Measurements from ENCODE around the gene DPY19L2.
"Not testable (repeated sequence)": the region's sequence is repeated elsewhere in the genome, so short reads cannot be mapped to it uniquely, and the experiment has no call there.

The DPY19L2 gene

DNA sequence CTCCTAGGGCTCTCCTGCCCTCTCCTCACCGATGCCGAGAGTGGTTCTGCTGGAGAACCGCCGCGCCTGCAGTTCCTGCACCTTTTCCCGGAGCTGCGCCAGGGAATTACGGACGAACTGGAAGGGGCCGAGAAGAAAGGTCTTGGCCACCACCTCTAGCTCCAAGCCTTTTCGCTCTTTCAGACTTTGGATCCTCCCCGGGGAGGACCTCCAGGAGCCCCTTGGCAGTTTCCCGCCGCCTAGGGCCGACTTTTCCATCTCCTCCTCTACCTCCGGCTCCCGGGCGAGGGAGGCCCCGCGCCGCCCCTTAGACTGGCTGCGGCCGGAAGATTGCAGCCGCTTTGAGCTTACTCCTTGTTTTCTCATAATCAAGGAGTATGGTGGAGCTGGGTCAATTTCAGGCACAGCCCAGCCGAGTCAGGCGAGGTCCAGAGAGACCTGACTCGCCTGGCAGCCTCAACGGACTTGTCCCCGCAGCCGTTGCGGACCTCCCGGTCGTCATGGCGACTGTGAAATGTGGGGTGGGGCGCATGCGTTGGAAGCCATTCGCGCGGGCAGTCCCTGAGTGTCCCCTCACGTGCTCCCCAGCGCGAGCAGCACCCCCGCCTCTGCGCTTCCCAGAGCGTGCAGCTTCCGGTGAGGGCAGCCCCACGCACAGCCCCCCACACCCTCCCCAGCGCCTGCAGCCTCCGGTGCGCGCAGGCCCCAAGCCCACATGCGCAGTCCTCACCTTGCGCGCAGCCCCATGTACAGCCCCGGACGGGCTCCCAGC is at the start of gene DPY19L2:
Gene DPY19L2, minus strand, starts transcription at position 466 of the 772 bp plus-strand sequence. Its CDS starts 100 bp downstream, at position 366.
- peak within 1 kb of the TSS; percentile 24 to 69 (median 27) for H3K27ac Mint-ChIP-seq
- H3K27me3 Mint-ChIP-seq (ENCODE audit: low read depth) = peaks cover 20% of the 10 kb centered on the region
- H3K4me3 Mint-ChIP-seq = peak within 1 kb of the TSS; percentile 84 to 86 (median 86)
- H3K36me3 Mint-ChIP-seq (ENCODE audit: low read depth) = no peaks in the 10 kb centered on the region
- H3K9me3 Mint-ChIP-seq = no peaks in the 10 kb centered on the region
- H3K4me1 Mint-ChIP-seq = peaks cover 19% of the 10 kb centered on the region
- no peak for TF ChIP-seq CTCF (IDR thresholded peaks at IDR 0.05; ENCODE audit: unreplicated experiment in 3 of 3)

DNA sequence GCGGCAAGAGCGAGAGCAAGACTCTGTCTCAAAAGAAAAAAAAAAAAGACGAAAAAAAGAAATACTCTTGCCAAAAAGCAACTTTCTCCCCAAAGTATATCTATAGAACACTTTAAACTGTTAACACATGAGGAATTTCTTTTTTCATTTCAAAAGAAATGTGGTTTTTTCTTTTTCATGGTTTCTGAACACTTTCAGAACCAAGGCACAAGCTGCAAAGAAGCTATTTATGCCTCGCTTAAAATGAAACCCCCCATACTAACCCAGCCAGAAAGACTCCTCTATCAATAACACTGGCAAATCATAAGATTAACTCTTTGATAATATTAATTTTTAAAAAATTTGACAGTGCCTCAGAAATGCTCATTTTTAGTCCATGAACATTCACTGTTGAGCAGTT is 48.6 kb upstream of the DPY19L2 start:
- H3K36me3 Mint-ChIP-seq (ENCODE audit: low read depth); H3K4me3 Mint-ChIP-seq; H3K9me3 Mint-ChIP-seq; H3K27ac Mint-ChIP-seq; H3K4me1 Mint-ChIP-seq; H3K27me3 Mint-ChIP-seq (ENCODE audit: low read depth): not testable (repeated sequence)

DNA sequence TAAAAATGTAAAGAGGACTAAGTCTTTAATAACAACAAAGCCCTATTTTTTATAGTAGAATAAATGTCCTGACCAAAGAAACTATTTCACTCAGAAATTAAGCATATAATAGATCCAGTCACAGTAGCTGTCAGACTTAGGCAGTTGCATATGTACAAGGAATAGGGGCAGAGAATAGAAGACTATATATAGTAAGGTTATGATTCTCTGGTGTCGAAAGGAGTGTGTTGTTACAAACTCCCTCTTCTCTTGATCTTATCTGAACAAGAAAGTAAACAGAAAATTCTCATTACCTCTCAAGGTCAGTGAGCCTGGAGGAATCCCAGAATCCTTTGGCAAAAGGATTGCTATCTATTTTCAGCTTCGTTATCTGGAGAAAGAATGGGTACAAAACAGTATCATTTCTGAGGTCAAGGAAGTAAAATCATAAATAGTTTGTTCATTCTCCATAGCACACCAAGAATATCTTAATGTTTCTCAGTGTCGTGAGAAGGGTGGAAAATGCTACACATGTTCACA is 46.9 kb upstream of the DPY19L2 start:
- H3K36me3 Mint-ChIP-seq (ENCODE audit: low read depth); H3K4me1 Mint-ChIP-seq; H3K4me3 Mint-ChIP-seq; H3K9me3 Mint-ChIP-seq; H3K27me3 Mint-ChIP-seq (ENCODE audit: low read depth): not testable (repeated sequence)
- peak overlapping the region in 1 of 3 experiments; percentile 68 for H3K27ac Mint-ChIP-seq

GRCh38 chr12:63714409-63714808 is 46.1 kb upstream of the DPY19L2 start:
- peak overlapping the region in 1 of 3 experiments; percentile 4 for H3K27ac Mint-ChIP-seq
- not testable (repeated sequence) for H3K36me3 Mint-ChIP-seq (ENCODE audit: low read depth); H3K4me1 Mint-ChIP-seq; H3K4me3 Mint-ChIP-seq; H3K9me3 Mint-ChIP-seq; H3K27me3 Mint-ChIP-seq (ENCODE audit: low read depth)

- H3K27me3 Mint-ChIP-seq (ENCODE audit: low read depth); H3K27ac Mint-ChIP-seq; H3K36me3 Mint-ChIP-seq (ENCODE audit: low read depth); H3K9me3 Mint-ChIP-seq; H3K4me1 Mint-ChIP-seq; H3K4me3 Mint-ChIP-seq: not testable (repeated sequence)
These were observed 45.4 kb upstream of the DPY19L2 start for GRCh38 chr12:63713681-63714075.

GRCh38 chr12:63712979-63713680 is 44.8 kb upstream of the DPY19L2 start:
- H3K36me3 Mint-ChIP-seq (ENCODE audit: low read depth); H3K9me3 Mint-ChIP-seq; H3K27ac Mint-ChIP-seq; H3K4me3 Mint-ChIP-seq; H3K27me3 Mint-ChIP-seq (ENCODE audit: low read depth); H3K4me1 Mint-ChIP-seq: not testable (repeated sequence)

GRCh38 chr12:63712376-63712974 is 44.2 kb upstream of the DPY19L2 start:
- H3K4me1 Mint-ChIP-seq; H3K4me3 Mint-ChIP-seq; H3K36me3 Mint-ChIP-seq (ENCODE audit: low read depth); H3K27me3 Mint-ChIP-seq (ENCODE audit: low read depth); H3K27ac Mint-ChIP-seq; H3K9me3 Mint-ChIP-seq: not testable (repeated sequence)

GRCh38 chr12:63711339-63711738 is 43.0 kb upstream of the DPY19L2 start:
- H3K27ac Mint-ChIP-seq; H3K9me3 Mint-ChIP-seq; H3K27me3 Mint-ChIP-seq (ENCODE audit: low read depth); H3K4me3 Mint-ChIP-seq; H3K36me3 Mint-ChIP-seq (ENCODE audit: low read depth); H3K4me1 Mint-ChIP-seq: not testable (repeated sequence)

DNA sequence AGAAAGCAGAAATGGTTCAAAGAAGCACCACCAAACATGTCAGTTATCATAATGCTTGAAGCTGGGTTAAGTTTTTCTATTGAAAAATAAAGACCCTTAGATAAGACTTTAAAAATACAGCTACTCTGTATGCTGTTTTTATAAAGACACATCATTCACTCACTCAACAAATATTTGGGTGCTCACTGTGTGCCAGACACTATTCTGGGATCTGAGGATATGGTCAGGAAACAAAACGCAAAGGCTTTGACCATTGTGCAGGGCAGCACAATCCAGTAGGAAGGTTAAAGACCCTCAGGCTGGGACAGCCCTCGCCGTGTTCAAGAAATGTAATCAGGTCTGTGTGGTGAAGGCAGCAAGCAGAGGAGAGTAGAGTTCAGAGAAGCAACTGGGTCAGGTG is 38.0 kb upstream of the DPY19L2 start:
- Mint-ChIP-seq H3K27me3 (ENCODE audit: low read depth) (no peaks in the 10 kb centered on the region), H3K4me3 (no peak overlapping the region), H3K9me3 (peaks cover 5% of the 10 kb centered on the region), H3K4me1 (no peaks in the 10 kb centered on the region), H3K27ac (no peak overlapping the region), H3K36me3 (ENCODE audit: low read depth) (no peaks in the 10 kb centered on the region)
- TF ChIP-seq CTCF (IDR thresholded peaks at IDR 0.05; ENCODE audit: unreplicated experiment in 3 of 3) = no peak

DNA sequence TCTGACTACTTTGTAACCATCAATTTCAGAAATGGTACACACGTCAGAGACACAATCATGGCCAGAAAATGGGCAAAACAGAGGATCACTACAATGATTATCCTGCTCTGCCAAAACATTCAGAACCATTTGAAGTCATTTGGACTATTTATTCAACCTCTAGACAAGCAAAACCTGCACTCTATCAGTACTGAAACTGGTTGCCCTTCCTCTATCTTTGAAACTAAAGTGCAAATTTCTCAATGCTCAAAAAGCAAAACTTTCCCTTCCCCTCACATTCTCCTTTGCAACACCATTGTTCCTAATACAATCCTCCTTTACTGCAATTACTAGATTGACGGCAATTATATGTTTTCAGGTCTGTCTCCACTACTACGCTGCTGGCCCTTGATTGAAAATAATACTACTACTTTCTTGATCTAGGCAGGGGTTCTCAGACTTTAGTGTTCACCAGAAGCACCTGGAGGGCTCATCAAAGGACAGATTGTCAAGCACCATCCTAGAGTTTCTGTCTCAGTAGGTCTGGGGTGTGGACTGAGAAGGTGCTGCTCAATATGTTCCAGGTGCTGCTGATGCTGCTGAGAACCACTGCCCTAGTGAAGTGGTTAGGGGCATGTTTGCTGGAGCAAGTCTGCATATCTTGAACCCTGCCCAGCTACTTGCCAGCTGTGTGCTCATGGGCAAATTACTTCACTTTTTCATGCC is 31.5 kb upstream of the DPY19L2 start:
- not testable (repeated sequence) for H3K4me3 Mint-ChIP-seq; H3K9me3 Mint-ChIP-seq; H3K36me3 Mint-ChIP-seq (ENCODE audit: low read depth); H3K27ac Mint-ChIP-seq; H3K4me1 Mint-ChIP-seq; H3K27me3 Mint-ChIP-seq (ENCODE audit: low read depth)

- H3K9me3 Mint-ChIP-seq; H3K36me3 Mint-ChIP-seq (ENCODE audit: low read depth); H3K27ac Mint-ChIP-seq; H3K4me3 Mint-ChIP-seq; H3K4me1 Mint-ChIP-seq; H3K27me3 Mint-ChIP-seq (ENCODE audit: low read depth): not testable (repeated sequence)
These were observed 30.7 kb upstream of the DPY19L2 start for GRCh38 chr12:63699011-63699410.

GRCh38 chr12:63690837-63691236 is 22.5 kb upstream of the DPY19L2 start:
- H3K4me3 Mint-ChIP-seq; H3K9me3 Mint-ChIP-seq; H3K4me1 Mint-ChIP-seq; H3K27me3 Mint-ChIP-seq (ENCODE audit: low read depth); H3K27ac Mint-ChIP-seq; H3K36me3 Mint-ChIP-seq (ENCODE audit: low read depth): not testable (repeated sequence)

Data from nephron (organoid).